GM12878 (cell line): ENCODE measurements around the gene BCAS4. TPM values are rescaled to one million over a fixed set of nuclear protein-coding genes. Genes with fewer than 3 reads are reported as not detected.

Source experiments
- ATAC-seq: fragments of 200-7000 bp; cut with Tn5 transposase; 3 replicates; pipeline ENCODE4 v1.9.1; 2020; ENCODE audit warnings: mild to moderate bottlenecking, moderate library complexity
- BruUV-seq: library from RNA; stranded (reverse); fragments of 400-500 nt; replicated peaks from 2 replicates; lab custom pipeline; 2021; lab: Mats Ljungman, UMichigan
- CTCF ChIA-PET: fragments of 300-600 bp; sonication (Branson Sonifier 250); formaldehyde crosslinking; extraction: SDS; loops from one replicate; lab custom pipeline; 2021; ENCODE audit warnings: inconsistent platforms; lab: Yijun Ruan, JAX
- POLR2A ChIA-PET: fragments of 350-600 bp; formaldehyde crosslinking; extraction: SDS; loops from one replicate; lab custom pipeline; 2021; ENCODE audit warnings: inconsistent platforms; lab: Charles Lee
- RAD21 ChIA-PET: fragments of 300-600 bp; sonication (Branson Sonifier 250); formaldehyde crosslinking; loops from one replicate; lab custom pipeline; 2023; ENCODE audit warnings: antibody characterized with exemption; ENCODE audit not compliant: unreplicated experiment; lab: Charles Lee
- SMC1A ChIA-PET: fragments of 300-600 bp; sonication (Branson Sonifier 250); formaldehyde crosslinking; loops from one replicate; lab custom pipeline; 2023; ENCODE audit not compliant: unreplicated experiment, uncharacterized antibody; lab: Charles Lee
- DNase-seq: peaks from one replicate; pipeline ENCODE4 v3.0.0-alpha.2; 2011; ENCODE audit warnings: low read depth, low spot score
- FAIRE-seq: peaks from 3 replicates; lab custom pipeline; 2011; peaks lifted over from hg19 to GRCh38; lab: Jason Lieb, UNC
- H2AFZ ChIP-seq: 2 replicates; pipeline ENCODE4 v1.6.0; 2011; ENCODE audit warnings: low read depth, low read length, control low read depth; ENCODE audit not compliant: control insufficient read depth
- H3K27ac ChIP-seq: 2 replicates; pipeline ENCODE4 v1.5.1; 2011; ENCODE audit warnings: control low read depth; ENCODE audit not compliant: control insufficient read depth, insufficient read depth
- H3K27me3 ChIP-seq, 2 experiments: replicated peaks in 1 of 2; 2 replicates each; pipeline versions ENCODE4 v1.6.0 to v1.6.1; 2011; ENCODE audit warnings: low read length in 1 of 2; ENCODE audit not compliant: control insufficient read depth in 2 of 2, insufficient read depth in 2 of 2
- H3K36me3 ChIP-seq, 2 experiments: 2 replicates each; pipeline ENCODE4 v1.5.1; 2011; ENCODE audit warnings: low read length in 1 of 2; ENCODE audit not compliant: control insufficient read depth in 2 of 2, insufficient read depth in 2 of 2
- H3K4me1 ChIP-seq: 2 replicates; pipeline ENCODE4 v1.6.1; 2011; ENCODE audit warnings: mild to moderate bottlenecking, low read length, moderate library complexity, mixed read lengths; ENCODE audit not compliant: control insufficient read depth, insufficient read depth
- H3K4me2 ChIP-seq: 2 replicates; pipeline ENCODE4 v1.6.0; 2011; ENCODE audit warnings: control low read depth; ENCODE audit not compliant: control insufficient read depth, insufficient read depth
- H3K4me3 ChIP-seq: fragments of 200-600 bp; sonication (generic); 2 replicates; pipeline ENCODE4 v1.5.1; 2016
- H3K79me2 ChIP-seq: 2 replicates; pipeline ENCODE4 v1.6.0; 2011; ENCODE audit warnings: low read length; ENCODE audit not compliant: control insufficient read depth, insufficient read depth
- H3K9ac ChIP-seq: 2 replicates; pipeline ENCODE4 v1.8.0; 2011; ENCODE audit warnings: low read length, control low read depth, mixed read lengths; ENCODE audit not compliant: control insufficient read depth, insufficient read depth
- H3K9me3 ChIP-seq: replicated peaks from 3 replicates; pipeline ENCODE4 v1.5.1; 2011; ENCODE audit warnings: mild to moderate bottlenecking, low read length; ENCODE audit not compliant: control insufficient read depth, insufficient read depth
- H4K20me1 ChIP-seq: 2 replicates; pipeline ENCODE4 v1.6.0; 2011; ENCODE audit not compliant: control insufficient read depth, insufficient read depth
- ESRRA ChIP-seq: IDR thresholded peaks from 2 replicates; pipeline ENCODE4 v1.6.1; 2012; ENCODE audit warnings: mild to moderate bottlenecking, low read length, improper control_type of control experiment
- HSF1 ChIP-seq: fragments of 150-350 bp; IDR thresholded peaks from 2 replicates; pipeline ENCODE4 v1.6.1; 2014; ENCODE audit warnings: mild to moderate bottlenecking, low read depth, low read length
- NBN ChIP-seq: fragments of 450-650 bp; IDR thresholded peaks from 2 replicates; pipeline ENCODE4 v1.6.1; 2016
- NR2F1 ChIP-seq: fragments of 450-650 bp; conservative IDR thresholded peaks from 2 replicates; pipeline ENCODE4 v1.6.1; 2017; ENCODE audit warnings: mild to moderate bottlenecking
- NRF1 ChIP-seq: conservative IDR thresholded peaks from 2 replicates; pipeline ENCODE4 v1.6.1; 2011; ENCODE audit warnings: mild to moderate bottlenecking, low read depth, low read length, improper control_type of control experiment
- RAD51 ChIP-seq: fragments of 450-650 bp; IDR thresholded peaks from 2 replicates; pipeline ENCODE4 v1.6.1; 2016; ENCODE audit warnings: moderate library complexity, mild to moderate bottlenecking, inconsistent platforms
- SREBF2 ChIP-seq: IDR thresholded peaks from 2 replicates; pipeline ENCODE4 v1.6.1; 2012; ENCODE audit warnings: mild to moderate bottlenecking, low read length
- STAT1 ChIP-seq: fragments of 450-650 bp; conservative IDR thresholded peaks from 2 replicates; pipeline ENCODE4 v1.6.1; 2014; ENCODE audit warnings: antibody characterized with exemption, mild to moderate bottlenecking
- ZBTB11 ChIP-seq: fragments of 450-650 bp; formaldehyde crosslinking; IDR thresholded peaks from 2 replicates; pipeline ENCODE4 v1.5.0; 2022; ENCODE audit warnings: mild to moderate bottlenecking, missing genetic modification characterization
- ZNF217 ChIP-seq: fragments of 450-650 bp; IDR thresholded peaks from 2 replicates; pipeline ENCODE4 v1.6.1; 2017; ENCODE audit warnings: antibody characterized with exemption, mild to moderate bottlenecking
- ZNF24 ChIP-seq: fragments of 450-650 bp; IDR thresholded peaks from 2 replicates; pipeline ENCODE4 v1.6.1; 2017; ENCODE audit warnings: antibody characterized with exemption, mild to moderate bottlenecking
- WGBS: methylation state at CpG from one replicate; pipeline ENCODE4 v1.1.6; 2016; ENCODE audit warnings: low lambda C conversion rate; ENCODE audit not compliant: insufficient replicate concordance, insufficient coverage; ENCODE audit errors: missing lambda C conversion rate; 5-methylcytosine and 5-hydroxymethylcytosine counted together
- in situ Hi-C: fragments of 300-500 bp; cut with MboI; formaldehyde crosslinking; loops from 9 replicates; pipeline ENCODE4 v1.14.3; 2018; ENCODE audit warnings: mixed read lengths
- intact Hi-C: fragments of 100-400 bp; cut with micrococcal nuclease; formaldehyde crosslinking; loops from one replicate; pipeline ENCODE4 v1.14.2; 2022; ENCODE audit not compliant: unreplicated experiment
- polyA plus RNA-seq, 11 experiments: library from polyadenylated mRNA; depleted of rRNA in 4 of 11; unstranded in 6 of 11; stranded (reverse) in 5 of 11; fragments of >200 nt; fragmentation: Nextera tagmentation in 4 of 11; fragmentation: Illumina TruSeq in 1 of 11; extraction: Ambion mirVana in 4 of 11; extraction: Trizol in 1 of 11; gene quantifications; 1 replicate in 1 of 11; 2 replicates in 10 of 11; pipeline versions ENCODE4 v1.2.1 to v1.2.3, GENCODE V29; 2011 to 2016; ENCODE audit warnings: inconsistent platforms in 2 of 11, missing spikeins in 2 of 11, low read depth in 1 of 11
- total RNA-seq, 4 experiments: library from RNA; depleted of rRNA in 3 of 4; stranded (reverse); fragments of >200 nt in 3 of 4; fragmentation: Illumina TruSeq in 1 of 4; extraction: Trizol in 1 of 4; gene quantifications; 2 replicates each; pipeline versions ENCODE4 v1.2.1 to v1.2.3, GENCODE V29; 2013 to 2021

BCAS4 gene
- total and polyA plus RNA-seq, 10 of the 15 experiments (the other 5 are each of a cell fraction or from before 2014, with no cell fraction given), result 14.8 to 214 (median 65.3) TPM

- WGBS, result 94% methylated on average over 6 of the region's 6 CpGs
- H3K79me2 ChIP-seq, result peaks cover 34% of the 10 kb centered on the region
- H3K27ac ChIP-seq, result no peak overlapping the region
- H3K4me2 ChIP-seq, result no peak overlapping the region
- H3K4me3 ChIP-seq, result no peak overlapping the region
- DNase-seq, result no peak
- SMC1A ChIA-PET, result interaction anchor here (0.7 to 2.2 kb wide), 7 partner anchors 10 to 104 kb away, joined by 3 to 8 read pairs (median 3); no protein-coding TSS in a partner anchor
- H3K36me3 ChIP-seq, result peaks cover 9 to 26% of the 10 kb centered on the region in 2 experiments
- intact Hi-C loops, result no loop called here
- in situ Hi-C loops, result loop anchor here (25.0 kb wide), 1 partner anchor 1364 kb away; the partner anchor contains the start of gene ZFP64
- H3K9me3 ChIP-seq, result no peaks in the 10 kb centered on the region
- H3K27me3 ChIP-seq, result no peaks in the 10 kb centered on the region
- H4K20me1 ChIP-seq, result no peaks in the 10 kb centered on the region
- RAD21 ChIA-PET, result interaction anchor here (0.8 to 3.9 kb wide), 6 partner anchors 12 to 107 kb away, joined by 3 to 33 read pairs (median 6); partner anchors contain the start of genes ADNP and BCAS4
- TF ChIP-seq ZNF24 (no peak), ZNF217 (0 out of 2 replicates have a peak, but pooled peaks have one; percentile 29)
- peaks cover 44% of the 10 kb centered on the region for H3K4me1 ChIP-seq
- FAIRE-seq, result no peak
- no peak for ATAC-seq
- BruUV-seq, result no TSS peak
- H3K9ac ChIP-seq, result no peak overlapping the region
- POLR2A ChIA-PET, result interaction anchor here (0.5 kb wide), 1 partner anchor 10 kb away, joined by 3 read pairs; no protein-coding TSS in a partner anchor
- no peak overlapping the region for H2AFZ ChIP-seq
- CTCF ChIA-PET, result interaction anchor here (0.9 to 4.7 kb wide), 6 partner anchors 14 to 104 kb away, joined by 3 to 47 read pairs (median 6); partner anchors contain the start of gene BCAS4
Observed at GRCh38 chr20:50823319-50823718, 28.5 kb downstream of the BCAS4 start.

- in situ Hi-C loops, result loop anchor here (25.0 kb wide), 1 partner anchor 1363 kb away; the partner anchor contains the start of gene ZFP64
- Histone ChIP-seq H4K20me1 (no peaks in the 10 kb centered on the region), H3K4me2 (no peak overlapping the region), H2AFZ (no peak overlapping the region), H3K36me3 (peaks cover 8 to 24% of the 10 kb centered on the region in 2 experiments), H3K79me2 (peaks cover 30% of the 10 kb centered on the region), H3K27ac (no peak overlapping the region), H3K4me3 (no peak overlapping the region), H3K27me3 (no peaks in the 10 kb centered on the region), H3K4me1 (peaks cover 36% of the 10 kb centered on the region), H3K9me3 (no peaks in the 10 kb centered on the region), H3K9ac (no peak overlapping the region)
- POLR2A ChIA-PET, result interaction anchor here (1.1 kb wide), 1 partner anchor 87 kb away, joined by 3 read pairs; no protein-coding TSS in a partner anchor
- no peak for ATAC-seq
- WGBS, result 94% methylated on average over 3 of the region's 3 CpGs
- no peak for DNase-seq
- intact Hi-C loops, result no loop called here
- CTCF ChIA-PET, result interaction anchor here (0.9 to 4.7 kb wide), 6 partner anchors 9 to 103 kb away, joined by 3 to 47 read pairs (median 4); partner anchors contain the start of gene BCAS4
- RAD21 ChIA-PET, result interaction anchor here (0.7 to 3.9 kb wide), 7 partner anchors 13 to 107 kb away, joined by 3 to 33 read pairs (median 6); partner anchors contain the start of genes ADNP and BCAS4
- SMC1A ChIA-PET, result interaction anchor here (0.8 to 1.3 kb wide), 3 partner anchors 11 to 91 kb away, joined by 3 read pairs; no protein-coding TSS in a partner anchor
- BruUV-seq, result no TSS peak
- no peak for FAIRE-seq
- TF ChIP-seq NBN (no peak), SREBF2 (no peak), ZBTB11 (CRISPR knock-in tag) (no peak), STAT1 (no peak), NR2F1 (no peak), ESRRA (no peak), NRF1 (no peak), ZNF24 (no peak), RAD51 (no peak), HSF1 (no peak), ZNF217 (no peak)
Observed at GRCh38 chr20:50824137-50824536, 29.3 kb downstream of the BCAS4 start.
